ENCODE results near the gene TNNC2.

- TF ChIP-seq CTCF (conservative IDR thresholded peaks at IDR 0.05 in 1 of 2, IDR thresholded peaks at IDR 0.05 in 1 of 2; ENCODE audit: extremely low read depth in 1 of 2, insufficient read depth in 1 of 2, low read depth in 1 of 2, low read length in 2 of 2), result no peak
- TF ChIP-seq EZH2 (IDR thresholded peaks at IDR 0.05; ENCODE audit: borderline replicate concordance, low read length), result no peak
Measured at GRCh38 chr20:45835329-45835765, 8.2 kb upstream of the TNNC2 start.
